ENCODE results near the gene UVRAG. TPM values are rescaled to one million over a fixed set of nuclear protein-coding genes. Genes with fewer than 3 reads are reported as not detected.

Gene UVRAG
- total RNA-seq, 1 donor from 2014 or later = 20.2 TPM

DNA sequence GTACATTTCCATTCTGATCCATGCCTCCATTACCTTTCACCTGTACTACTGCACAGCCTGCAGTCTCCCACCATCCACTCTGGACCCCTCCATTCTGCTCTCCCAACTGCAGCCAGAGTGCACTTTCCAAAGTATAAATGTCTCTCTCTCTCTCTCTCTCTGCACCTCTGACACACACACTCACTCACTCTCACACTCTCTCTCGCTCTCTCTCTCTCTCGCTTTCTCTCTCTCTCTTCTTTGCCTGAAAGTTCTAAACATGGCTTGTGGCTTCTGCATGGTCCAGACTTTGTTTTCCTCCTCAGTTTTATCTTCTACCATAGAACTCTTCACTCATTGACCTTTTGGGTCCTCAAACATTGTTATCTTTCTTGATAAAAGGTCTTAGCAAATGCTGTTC, 314.7 kb downstream of the UVRAG start:
- Mint-ChIP-seq H3K4me3 (ENCODE audit: unreplicated experiment) (no peak overlapping the region), H3K4me1 (ENCODE audit: unreplicated experiment) (peaks cover 38% of the 10 kb centered on the region), H3K9me3 (ENCODE audit: unreplicated experiment) (no peaks in the 10 kb centered on the region), H3K36me3 (ENCODE audit: unreplicated experiment) (peaks cover 5% of the 10 kb centered on the region), H3K27me3 (ENCODE audit: unreplicated experiment) (no peaks in the 10 kb centered on the region), H3K27ac (ENCODE audit: unreplicated experiment) (no peak overlapping the region)
- TF ChIP-seq, protein P1, sequence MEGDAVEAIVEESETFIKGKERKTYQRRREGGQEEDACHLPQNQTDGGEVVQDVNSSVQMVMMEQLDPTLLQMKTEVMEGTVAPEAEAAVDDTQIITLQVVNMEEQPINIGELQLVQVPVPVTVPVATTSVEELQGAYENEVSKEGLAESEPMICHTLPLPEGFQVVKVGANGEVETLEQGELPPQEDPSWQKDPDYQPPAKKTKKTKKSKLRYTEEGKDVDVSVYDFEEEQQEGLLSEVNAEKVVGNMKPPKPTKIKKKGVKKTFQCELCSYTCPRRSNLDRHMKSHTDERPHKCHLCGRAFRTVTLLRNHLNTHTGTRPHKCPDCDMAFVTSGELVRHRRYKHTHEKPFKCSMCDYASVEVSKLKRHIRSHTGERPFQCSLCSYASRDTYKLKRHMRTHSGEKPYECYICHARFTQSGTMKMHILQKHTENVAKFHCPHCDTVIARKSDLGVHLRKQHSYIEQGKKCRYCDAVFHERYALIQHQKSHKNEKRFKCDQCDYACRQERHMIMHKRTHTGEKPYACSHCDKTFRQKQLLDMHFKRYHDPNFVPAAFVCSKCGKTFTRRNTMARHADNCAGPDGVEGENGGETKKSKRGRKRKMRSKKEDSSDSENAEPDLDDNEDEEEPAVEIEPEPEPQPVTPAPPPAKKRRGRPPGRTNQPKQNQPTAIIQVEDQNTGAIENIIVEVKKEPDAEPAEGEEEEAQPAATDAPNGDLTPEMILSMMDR (IDR thresholded peaks at IDR 0.05) = no peak
- no peak for DNase-seq (ENCODE audit: extremely low spot score, unreplicated experiment)

DNA sequence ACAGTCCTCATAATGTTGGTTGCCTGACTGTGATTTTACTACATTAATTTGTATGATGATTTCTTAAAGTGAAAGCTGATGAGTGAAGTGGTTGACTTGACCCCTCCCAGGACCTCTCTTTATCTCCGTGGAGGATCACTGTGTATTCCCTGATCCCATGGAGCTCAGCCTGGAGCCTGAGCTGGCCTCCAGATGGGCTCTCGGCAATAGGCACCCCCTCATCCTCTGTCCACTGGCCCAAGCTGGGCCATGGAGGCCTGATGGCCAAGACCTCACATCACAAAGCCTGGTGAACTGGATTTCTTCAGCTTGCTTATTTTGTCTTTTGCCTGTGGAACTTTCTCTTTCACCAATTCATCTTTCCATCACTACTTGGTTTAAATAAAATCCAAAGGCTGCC, 316.1 kb downstream of the UVRAG start:
- Mint-ChIP-seq H3K27ac (ENCODE audit: unreplicated experiment) (no peak overlapping the region), H3K4me3 (ENCODE audit: unreplicated experiment) (no peak overlapping the region), H3K27me3 (ENCODE audit: unreplicated experiment) (no peaks in the 10 kb centered on the region), H3K4me1 (ENCODE audit: unreplicated experiment) (peaks cover 27% of the 10 kb centered on the region), H3K9me3 (ENCODE audit: unreplicated experiment) (no peaks in the 10 kb centered on the region), H3K36me3 (ENCODE audit: unreplicated experiment) (peaks cover 5% of the 10 kb centered on the region)
- TF ChIP-seq, protein P1 (IDR thresholded peaks at IDR 0.05) = no peak
- no peak for DNase-seq (ENCODE audit: extremely low spot score, unreplicated experiment)

DNA sequence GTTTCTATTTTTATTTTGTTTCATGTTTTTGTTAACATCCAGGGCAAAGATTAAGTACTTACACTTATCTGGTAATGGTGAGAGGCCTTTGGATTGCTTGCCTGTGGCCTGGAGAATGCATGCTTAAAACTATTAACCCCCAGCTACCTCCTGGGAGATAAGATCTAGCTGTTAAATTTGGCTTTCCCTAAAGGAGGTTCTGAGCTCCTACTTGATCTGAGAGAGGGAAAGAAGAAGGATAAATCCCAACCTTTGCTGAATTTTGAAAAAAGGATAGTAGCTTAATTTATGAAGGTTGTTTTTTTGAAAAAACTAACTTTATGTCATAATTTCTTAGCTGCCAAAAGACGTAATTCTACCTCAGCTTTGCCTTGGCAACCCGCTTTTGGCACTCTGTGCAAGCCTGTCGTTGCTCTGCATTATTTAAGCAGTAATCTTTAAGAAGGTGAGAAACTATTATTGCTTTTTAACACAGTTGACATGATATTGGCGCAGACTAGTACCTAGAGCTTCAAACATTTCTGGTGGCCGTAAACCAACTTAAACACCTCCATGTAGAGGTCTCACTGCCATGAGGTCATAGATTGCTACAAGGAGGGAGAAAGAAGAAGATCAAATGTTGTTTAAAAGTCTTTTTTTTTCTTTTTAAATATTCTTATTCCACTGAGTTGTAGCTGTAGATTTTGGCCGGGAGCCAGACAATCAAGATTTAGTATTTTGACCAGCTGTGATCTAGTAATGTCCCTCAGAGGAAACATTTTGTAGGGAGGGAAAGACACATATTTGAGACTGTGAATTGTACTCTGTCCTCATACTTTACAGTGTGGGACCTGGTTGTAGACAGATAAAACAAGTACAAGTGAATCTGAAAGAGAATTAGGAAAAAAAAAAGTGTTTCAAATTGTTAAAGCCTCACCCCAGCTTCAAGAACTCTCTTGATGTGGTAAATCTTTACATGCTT, 316.9 kb downstream of the UVRAG start:
- H3K27me3 Mint-ChIP-seq (ENCODE audit: unreplicated experiment) = no peaks in the 10 kb centered on the region
- TF ChIP-seq, protein P1 (IDR thresholded peaks at IDR 0.05) = no peak
- H3K4me3 Mint-ChIP-seq (ENCODE audit: unreplicated experiment) = no peak overlapping the region

DNA sequence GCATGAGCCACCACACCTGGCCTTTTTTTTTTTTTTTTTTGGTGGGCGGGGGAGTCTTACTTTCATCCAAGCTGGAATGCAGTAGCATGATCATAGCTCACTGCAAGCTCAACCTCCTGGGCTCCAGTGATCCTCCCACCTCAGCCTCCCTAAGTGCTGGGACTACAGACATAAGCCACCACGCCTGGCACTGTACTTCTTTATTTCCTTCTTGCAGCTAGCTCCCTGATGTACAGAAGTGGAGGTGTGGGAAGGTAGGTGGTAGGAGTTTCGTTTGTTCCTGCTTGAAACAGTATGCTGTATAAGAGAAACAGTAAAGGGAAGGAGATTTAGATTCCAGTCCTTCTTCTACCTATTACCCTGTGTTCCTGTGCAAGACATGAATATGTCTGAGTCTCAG, 319.2 kb downstream of the UVRAG start:
- TF ChIP-seq, protein P1 (IDR thresholded peaks at IDR 0.05) = no peak
- Mint-ChIP-seq H3K27me3 (ENCODE audit: unreplicated experiment) (no peaks in the 10 kb centered on the region), H3K4me1 (ENCODE audit: unreplicated experiment) (peaks cover 31% of the 10 kb centered on the region), H3K9me3 (ENCODE audit: unreplicated experiment) (no peaks in the 10 kb centered on the region), H3K36me3 (ENCODE audit: unreplicated experiment) (no peaks in the 10 kb centered on the region), H3K4me3 (ENCODE audit: unreplicated experiment) (no peak overlapping the region), H3K27ac (ENCODE audit: unreplicated experiment) (no peak overlapping the region)
- no peak for DNase-seq (ENCODE audit: extremely low spot score, unreplicated experiment)

More for the DNA sequence above, 316.9 kb downstream of the UVRAG start:
- Mint-ChIP-seq H3K4me1 (ENCODE audit: unreplicated experiment) (peaks cover 27% of the 10 kb centered on the region), H3K9me3 (ENCODE audit: unreplicated experiment) (no peaks in the 10 kb centered on the region), H3K36me3 (ENCODE audit: unreplicated experiment) (peaks cover 2% of the 10 kb centered on the region), H3K27ac (ENCODE audit: unreplicated experiment) (no peak overlapping the region)
- DNase-seq (ENCODE audit: extremely low spot score, unreplicated experiment) = no peak

DNA sequence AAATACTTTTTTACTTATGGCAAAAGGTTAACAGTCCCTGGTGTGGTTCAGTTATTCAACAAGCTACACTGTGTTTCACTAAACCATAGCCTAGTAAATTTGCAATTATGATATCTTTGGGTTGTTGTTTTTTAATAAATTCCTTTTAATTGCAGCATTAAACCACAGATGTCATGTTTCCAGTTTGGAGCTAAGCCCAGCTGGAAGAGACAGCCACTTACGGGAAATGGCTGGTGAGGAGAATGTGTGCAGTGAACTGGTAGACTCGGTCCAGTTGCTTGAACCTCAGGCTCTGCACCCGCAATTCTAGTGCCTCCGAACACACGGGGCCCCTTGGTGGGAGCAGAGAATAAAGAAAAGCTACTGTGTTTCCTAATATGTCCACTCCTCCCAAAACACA, 320.5 kb downstream of the UVRAG start:
- H3K27ac Mint-ChIP-seq (ENCODE audit: unreplicated experiment) = no peak overlapping the region
- TF ChIP-seq, protein P1 (IDR thresholded peaks at IDR 0.05) = no peak
- no peak overlapping the region for H3K4me3 Mint-ChIP-seq (ENCODE audit: unreplicated experiment)
- peak; percentile 21 for DNase-seq (ENCODE audit: extremely low spot score, unreplicated experiment)
- no peaks in the 10 kb centered on the region for H3K9me3 Mint-ChIP-seq (ENCODE audit: unreplicated experiment)
- no peaks in the 10 kb centered on the region for H3K27me3 Mint-ChIP-seq (ENCODE audit: unreplicated experiment)
- peaks cover 38% of the 10 kb centered on the region for H3K4me1 Mint-ChIP-seq (ENCODE audit: unreplicated experiment)
- no peaks in the 10 kb centered on the region for H3K36me3 Mint-ChIP-seq (ENCODE audit: unreplicated experiment)

Data from osteocyte (in vitro differentiated cells).